PFSK-1 (cell line): ENCODE data around the gene IFTAP.

Source experiments
- POLR2AphosphoS5 ChIP-seq: IDR thresholded peaks from 2 replicates; pipeline ENCODE4 v1.6.1; 2012; ENCODE audit warnings: low read depth, mild to moderate bottlenecking, control low read depth, low read length, moderate library complexity
- REST ChIP-seq, 2 experiments: IDR thresholded peaks; 2 replicates each; pipeline versions ENCODE4 v1.6.1 to v1.8.0; 2011 to 2012; ENCODE audit warnings: low read depth in 2 of 2, low read length in 2 of 2, control low read depth in 1 of 2, inconsistent platforms in 1 of 2, mild to moderate bottlenecking in 1 of 2, moderate library complexity in 1 of 2; ENCODE audit not compliant: insufficient read depth in 1 of 2

- TF ChIP-seq REST (IDR thresholded peaks at IDR 0.05; ENCODE audit: insufficient read depth in 1 of 2, low read depth in 2 of 2, low read length in 2 of 2) = no peak
- no peak for TF ChIP-seq POLR2AphosphoS5
Measured at GRCh38 chr11:36683818-36684217, 89.5 kb downstream of the IFTAP start.
